ENCODE data around the gene NLN.
"Not testable (repeated sequence)": the region's sequence is repeated elsewhere in the genome, so short reads cannot be mapped to it uniquely, and the experiment has no call there.

NLN gene

DNA sequence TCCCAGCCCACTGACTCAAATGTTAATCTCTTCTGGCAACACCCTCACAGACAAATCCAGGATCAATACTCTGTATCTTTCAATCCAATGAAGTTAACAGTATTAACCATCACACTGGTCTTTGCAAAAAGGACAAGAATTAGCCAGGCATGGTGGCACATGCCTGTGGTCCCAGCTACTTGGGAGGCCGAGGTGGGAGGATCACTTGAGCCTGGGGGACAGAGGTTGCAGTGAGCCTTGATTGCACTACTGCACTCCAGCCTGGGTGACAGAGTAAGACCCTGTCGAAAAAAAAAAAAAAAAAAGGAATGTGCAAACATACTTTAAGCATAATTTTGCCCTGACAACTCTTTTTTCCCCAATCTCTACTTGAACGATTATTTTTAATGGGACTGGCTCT lies 146.5 kb downstream of the NLN start:
- Histone ChIP-seq H2AFZ (ENCODE audit: insufficient read depth, low read length, poor library complexity) (no peak overlapping the region), H3K9me3 (ENCODE audit: insufficient read depth, low read depth, low read length) (no peaks in the 10 kb centered on the region), H2BK120ac (ENCODE audit: insufficient read depth, low read length, poor library complexity) (peak overlapping the region; percentile 17), H4K8ac (ENCODE audit: low read depth, low read length) (no peak overlapping the region), H3K14ac (ENCODE audit: low read length) (no peak overlapping the region), H3K79me2 (ENCODE audit: control insufficient read depth, insufficient read depth, low read length, poor library complexity) (no peaks in the 10 kb centered on the region), H3K27me3 (ENCODE audit: insufficient read depth, low read length) (no peaks in the 10 kb centered on the region), H3K36me3 (ENCODE audit: control insufficient read depth in 1 of 2, insufficient read depth in 2 of 2, low read length in 2 of 2) (no peaks in the 10 kb centered on the region), H3K18ac (ENCODE audit: low read length) (no peak overlapping the region), H3K79me1 (ENCODE audit: low read length) (peaks cover 6% of the 10 kb centered on the region), H3K4me1 (ENCODE audit: control insufficient read depth in 1 of 2, insufficient read depth in 2 of 2, low read length in 2 of 2) (peaks cover 6 to 9% of the 10 kb centered on the region in 2 experiments), H3K4me3 (ENCODE audit: low read depth, low read length) (no peak overlapping the region), H3K23ac (ENCODE audit: low read length) (no peak overlapping the region), H3K27ac (ENCODE audit: low read depth, low read length) (no peak overlapping the region), H3K4ac (ENCODE audit: low read depth, low read length) (no peak overlapping the region), H2BK12ac (ENCODE audit: low read length) (no peak overlapping the region), H4K91ac (ENCODE audit: low read depth, low read length) (peak overlapping the region; percentile 43), H3K4me2 (ENCODE audit: low read length) (no peak overlapping the region), H3K9ac (ENCODE audit: low read length) (no peak overlapping the region), H2BK5ac (ENCODE audit: low read depth, low read length, poor library complexity) (no peak overlapping the region), H4K12ac (ENCODE audit: low read depth, low read length) (no peak overlapping the region), H2AK5ac (ENCODE audit: low read length) (no peak overlapping the region)
- DNase-seq: no peak
- no CpG with 5 or more reads among the region's 3 CpGs for WGBS (ENCODE audit: extremely low coverage, insufficient coverage, insufficient read length)

DNA sequence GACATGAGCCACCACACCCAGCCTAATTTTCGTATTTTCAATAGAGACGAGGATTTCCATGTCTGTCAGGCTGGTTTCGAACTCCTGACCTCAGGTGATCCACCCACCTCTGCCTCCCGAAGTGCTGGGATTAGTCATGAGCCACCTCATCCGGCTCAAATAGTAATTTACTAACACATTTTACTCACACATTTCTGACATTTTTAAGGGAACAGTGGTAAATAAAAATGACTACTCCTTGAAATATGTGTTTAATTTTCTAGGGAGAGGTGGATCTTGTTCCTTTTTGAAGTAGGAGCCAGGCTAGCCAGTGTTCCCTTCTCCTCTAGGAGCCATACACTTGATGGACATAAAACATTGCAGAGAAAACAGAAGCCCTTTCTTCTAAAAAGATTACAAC lies 149.2 kb downstream of the NLN start:
- no peak overlapping the region for H2BK12ac ChIP-seq (ENCODE audit: low read length)
- no peak overlapping the region for H3K23ac ChIP-seq (ENCODE audit: low read length)
- H2AK5ac ChIP-seq (ENCODE audit: low read length): no peak overlapping the region
- H3K4me2 ChIP-seq (ENCODE audit: low read length): no peak overlapping the region
- H3K79me2 ChIP-seq (ENCODE audit: control insufficient read depth, insufficient read depth, low read length, poor library complexity): no peaks in the 10 kb centered on the region
- H4K12ac ChIP-seq (ENCODE audit: low read depth, low read length): no peak overlapping the region
- no peak overlapping the region for H3K27ac ChIP-seq (ENCODE audit: low read depth, low read length)
- peaks cover 6% of the 10 kb centered on the region for H3K79me1 ChIP-seq (ENCODE audit: low read length)
- DNase-seq: peak; percentile 45 to 73
- no peak overlapping the region for H3K9ac ChIP-seq (ENCODE audit: low read length)
- no peak overlapping the region for H2AFZ ChIP-seq (ENCODE audit: insufficient read depth, low read length, poor library complexity)
- no peak overlapping the region for H3K4me3 ChIP-seq (ENCODE audit: low read depth, low read length)
- no peaks in the 10 kb centered on the region for H3K36me3 ChIP-seq (ENCODE audit: control insufficient read depth in 1 of 2, insufficient read depth in 2 of 2, low read length in 2 of 2)
- no peak overlapping the region for H4K8ac ChIP-seq (ENCODE audit: low read depth, low read length)
- no peak overlapping the region for H4K91ac ChIP-seq (ENCODE audit: low read depth, low read length)
- H3K9me3 ChIP-seq (ENCODE audit: insufficient read depth, low read depth, low read length): no peaks in the 10 kb centered on the region
- H2BK120ac ChIP-seq (ENCODE audit: insufficient read depth, low read length, poor library complexity): no peak overlapping the region
- peaks cover 6 to 9% of the 10 kb centered on the region in 2 experiments for H3K4me1 ChIP-seq (ENCODE audit: control insufficient read depth in 1 of 2, insufficient read depth in 2 of 2, low read length in 2 of 2)
- H3K18ac ChIP-seq (ENCODE audit: low read length): no peak overlapping the region
- H2BK5ac ChIP-seq (ENCODE audit: low read depth, low read length, poor library complexity): no peak overlapping the region
- H3K14ac ChIP-seq (ENCODE audit: low read length): no peak overlapping the region
- no CpG with 5 or more reads among the region's 5 CpGs for WGBS (ENCODE audit: extremely low coverage, insufficient coverage, insufficient read length)
- no peaks in the 10 kb centered on the region for H3K27me3 ChIP-seq (ENCODE audit: insufficient read depth, low read length)
- H3K4ac ChIP-seq (ENCODE audit: low read depth, low read length): no peak overlapping the region

DNA sequence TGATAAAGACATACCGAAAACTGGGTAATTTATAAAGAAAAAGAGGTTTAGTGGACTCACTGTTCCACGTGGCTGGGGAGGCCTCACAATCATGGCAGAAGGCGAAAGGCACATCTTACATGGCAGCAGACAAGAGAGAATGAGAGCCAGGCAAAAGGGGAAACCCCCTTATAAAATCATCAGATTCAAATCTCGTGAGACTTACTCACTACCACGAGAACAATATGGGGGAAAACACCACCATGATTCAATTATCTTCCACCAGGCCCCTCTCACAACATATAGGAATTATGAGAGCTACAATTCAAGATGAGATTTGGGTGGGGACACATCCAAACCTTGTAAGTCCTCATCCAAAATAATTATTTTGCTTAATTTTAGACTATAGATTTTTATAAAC lies 149.8 kb downstream of the NLN start:
- not testable (repeated sequence) for H3K4me1 ChIP-seq (ENCODE audit: control insufficient read depth in 1 of 2, insufficient read depth in 2 of 2, low read length in 2 of 2); H2AFZ ChIP-seq (ENCODE audit: insufficient read depth, low read length, poor library complexity); H3K27me3 ChIP-seq (ENCODE audit: insufficient read depth, low read length); H3K18ac ChIP-seq (ENCODE audit: low read length); H3K79me2 ChIP-seq (ENCODE audit: control insufficient read depth, insufficient read depth, low read length, poor library complexity); H4K12ac ChIP-seq (ENCODE audit: low read depth, low read length); H3K23ac ChIP-seq (ENCODE audit: low read length); H3K14ac ChIP-seq (ENCODE audit: low read length); H3K9me3 ChIP-seq (ENCODE audit: insufficient read depth, low read depth, low read length); H2BK120ac ChIP-seq (ENCODE audit: insufficient read depth, low read length, poor library complexity); H2BK12ac ChIP-seq (ENCODE audit: low read length); H3K79me1 ChIP-seq (ENCODE audit: low read length); H2BK5ac ChIP-seq (ENCODE audit: low read depth, low read length, poor library complexity); H4K8ac ChIP-seq (ENCODE audit: low read depth, low read length); H3K4me3 ChIP-seq (ENCODE audit: low read depth, low read length); H3K4ac ChIP-seq (ENCODE audit: low read depth, low read length); H3K9ac ChIP-seq (ENCODE audit: low read length); DNase-seq; H3K27ac ChIP-seq (ENCODE audit: low read depth, low read length); H3K4me2 ChIP-seq (ENCODE audit: low read length); H3K36me3 ChIP-seq (ENCODE audit: control insufficient read depth in 1 of 2, insufficient read depth in 2 of 2, low read length in 2 of 2); H4K91ac ChIP-seq (ENCODE audit: low read depth, low read length); H2AK5ac ChIP-seq (ENCODE audit: low read length)
- no CpG with 5 or more reads among the region's 5 CpGs for WGBS (ENCODE audit: extremely low coverage, insufficient coverage, insufficient read length)

- Histone ChIP-seq H2AFZ (ENCODE audit: insufficient read depth, low read length, poor library complexity) (no peak overlapping the region), H3K36me3 (ENCODE audit: control insufficient read depth in 1 of 2, insufficient read depth in 2 of 2, low read length in 2 of 2) (no peaks in the 10 kb centered on the region), H2AK5ac (ENCODE audit: low read length) (no peak overlapping the region), H3K4me3 (ENCODE audit: low read depth, low read length) (no peak overlapping the region), H3K79me2 (ENCODE audit: control insufficient read depth, insufficient read depth, low read length, poor library complexity) (no peaks in the 10 kb centered on the region), H4K12ac (ENCODE audit: low read depth, low read length) (no peak overlapping the region), H3K9me3 (ENCODE audit: insufficient read depth, low read depth, low read length) (no peaks in the 10 kb centered on the region), H3K4ac (ENCODE audit: low read depth, low read length) (no peak overlapping the region), H3K27ac (ENCODE audit: low read depth, low read length) (no peak overlapping the region), H4K91ac (ENCODE audit: low read depth, low read length) (no peak overlapping the region), H3K4me2 (ENCODE audit: low read length) (no peak overlapping the region), H3K4me1 (ENCODE audit: control insufficient read depth in 1 of 2, insufficient read depth in 2 of 2, low read length in 2 of 2) (peaks cover 2 to 3% of the 10 kb centered on the region in 2 experiments), H3K79me1 (ENCODE audit: low read length) (no peaks in the 10 kb centered on the region), H3K23ac (ENCODE audit: low read length) (no peak overlapping the region), H2BK12ac (ENCODE audit: low read length) (no peak overlapping the region), H3K9ac (ENCODE audit: low read length) (no peak overlapping the region), H3K18ac (ENCODE audit: low read length) (no peak overlapping the region), H3K27me3 (ENCODE audit: insufficient read depth, low read length) (no peaks in the 10 kb centered on the region), H4K8ac (ENCODE audit: low read depth, low read length) (no peak overlapping the region), H3K14ac (ENCODE audit: low read length) (no peak overlapping the region), H2BK5ac (ENCODE audit: low read depth, low read length, poor library complexity) (no peak overlapping the region), H2BK120ac (ENCODE audit: insufficient read depth, low read length, poor library complexity) (no peak overlapping the region)
- WGBS (ENCODE audit: extremely low coverage, insufficient coverage, insufficient read length): no CpG with 5 or more reads among the region's 3 CpGs
- DNase-seq: no peak
Observed at GRCh38 chr5:65873181-65873750, 151.3 kb downstream of the NLN start.
